GM21381 (cell line): ENCODE data around the gene HYLS1.
A peak's percentile ranks its signal among the peaks of the same experiment; 100 is the strongest.
"Not testable (repeated sequence)": the region's sequence is repeated elsewhere in the genome, so short reads cannot be mapped to it uniquely, and the experiment has no call there.

Experiments used
- ATAC-seq: cut with Tn5 transposase; IDR thresholded peaks from one replicate; pipeline ENCODE4 v1.9.1; 2021; ENCODE audit warnings: mild to moderate bottlenecking, moderate library complexity; ENCODE audit not compliant: unreplicated experiment

Gene HYLS1, protein sequence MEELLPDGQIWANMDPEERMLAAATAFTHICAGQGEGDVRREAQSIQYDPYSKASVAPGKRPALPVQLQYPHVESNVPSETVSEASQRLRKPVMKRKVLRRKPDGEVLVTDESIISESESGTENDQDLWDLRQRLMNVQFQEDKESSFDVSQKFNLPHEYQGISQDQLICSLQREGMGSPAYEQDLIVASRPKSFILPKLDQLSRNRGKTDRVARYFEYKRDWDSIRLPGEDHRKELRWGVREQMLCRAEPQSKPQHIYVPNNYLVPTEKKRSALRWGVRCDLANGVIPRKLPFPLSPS

DNA sequence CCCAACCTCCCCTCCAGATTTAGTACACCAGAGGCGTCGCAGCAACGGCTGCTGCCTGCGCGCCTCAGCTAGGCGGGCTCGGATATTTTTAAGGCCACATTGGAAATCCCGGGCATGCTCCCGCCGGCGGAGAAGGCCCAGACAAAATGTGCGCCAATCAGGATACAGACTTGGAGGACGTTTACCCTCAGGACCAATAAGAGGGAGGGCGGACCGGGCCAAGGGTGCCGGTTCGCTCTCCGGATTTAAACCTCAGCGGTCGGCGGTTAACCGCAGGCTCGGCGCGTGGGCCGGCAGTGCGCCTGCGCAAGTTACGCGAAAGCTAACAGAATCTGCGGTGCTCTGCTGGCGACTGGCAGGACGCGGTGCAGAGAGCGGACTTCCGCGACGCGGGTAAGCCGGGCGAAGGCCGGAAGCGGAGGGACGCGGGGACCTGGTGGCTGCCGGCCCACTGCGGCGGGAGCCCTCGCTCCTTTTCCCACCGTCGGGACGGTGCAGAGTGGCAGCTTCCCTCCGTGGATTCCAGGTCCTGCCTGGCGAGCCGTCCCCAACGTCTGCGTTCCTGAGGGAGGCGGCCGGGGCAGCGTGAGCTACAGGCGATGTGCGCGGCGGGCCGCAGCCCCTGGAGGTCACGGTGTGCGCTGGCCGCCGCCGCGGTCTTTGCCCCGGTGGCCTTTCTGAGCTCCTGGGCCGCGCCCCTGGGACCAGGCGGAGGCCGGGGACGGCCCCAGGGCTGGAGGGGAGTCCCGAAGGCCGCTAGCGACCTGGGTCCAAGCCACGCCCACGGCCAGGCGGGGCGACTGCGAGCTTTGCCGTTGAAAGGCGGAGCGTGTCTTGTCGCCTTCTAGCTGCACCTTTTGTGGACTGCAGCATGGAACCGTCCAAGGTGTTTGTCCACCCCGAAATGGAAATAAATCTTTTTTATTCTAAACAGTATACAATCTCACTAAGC lies at the start of gene HYLS1:
Gene HYLS1 (plus strand): TSS at position 296 of the 952 bp plus-strand sequence. CDS start 11,701 bp downstream, outside the sequence.
- peak; percentile 83 for ATAC-seq

DNA sequence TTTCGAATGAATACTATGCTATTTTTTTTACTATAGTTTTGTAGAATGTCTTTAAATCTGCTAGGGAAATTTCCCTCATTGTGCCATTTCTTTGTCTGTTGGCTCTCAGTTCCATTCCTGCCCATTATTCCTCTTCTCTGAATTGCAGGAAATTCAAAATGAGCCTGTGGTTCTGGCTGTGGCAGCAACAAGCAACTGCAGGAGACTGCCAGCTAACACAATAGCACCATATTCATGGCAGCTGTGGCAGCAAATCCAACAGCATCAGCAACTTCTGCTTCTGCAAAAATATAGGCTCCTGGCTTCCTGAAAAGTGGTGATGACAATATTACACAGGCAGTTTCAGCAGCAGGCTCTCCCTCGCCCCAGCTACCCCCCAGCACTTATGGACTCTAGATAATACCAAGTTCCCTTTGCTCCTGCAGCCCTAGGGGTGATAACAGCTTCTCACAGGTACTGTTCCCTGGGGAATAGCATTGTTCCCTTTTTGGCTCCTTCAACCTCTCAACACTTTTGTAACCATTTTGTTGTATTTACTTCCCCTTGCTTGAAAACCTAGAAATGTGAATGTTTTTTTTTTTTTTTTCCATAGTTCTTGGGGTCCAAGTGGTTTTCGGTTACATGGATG lies 45.0 kb upstream of the HYLS1 start:
- ATAC-seq, result no peak

DNA sequence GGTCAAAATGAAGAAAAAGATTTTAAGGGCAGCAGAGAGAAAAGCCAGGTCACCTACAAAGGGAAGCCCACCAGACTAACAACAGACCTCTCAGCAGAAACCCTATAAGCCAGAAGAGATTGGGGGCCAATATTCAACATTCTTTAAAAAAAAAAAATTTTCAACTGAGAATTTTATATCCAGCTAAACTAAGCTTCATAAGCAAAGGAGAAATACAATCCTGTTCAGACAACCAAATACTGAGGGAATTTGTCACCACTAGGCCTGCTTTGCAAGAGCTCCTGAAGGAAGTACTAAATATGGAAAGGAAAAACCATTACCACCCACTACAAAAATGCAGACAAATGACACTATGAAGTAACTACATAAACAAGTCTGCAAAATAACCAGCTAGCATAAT lies 41.3 kb upstream of the HYLS1 start:
- no peak for ATAC-seq

DNA sequence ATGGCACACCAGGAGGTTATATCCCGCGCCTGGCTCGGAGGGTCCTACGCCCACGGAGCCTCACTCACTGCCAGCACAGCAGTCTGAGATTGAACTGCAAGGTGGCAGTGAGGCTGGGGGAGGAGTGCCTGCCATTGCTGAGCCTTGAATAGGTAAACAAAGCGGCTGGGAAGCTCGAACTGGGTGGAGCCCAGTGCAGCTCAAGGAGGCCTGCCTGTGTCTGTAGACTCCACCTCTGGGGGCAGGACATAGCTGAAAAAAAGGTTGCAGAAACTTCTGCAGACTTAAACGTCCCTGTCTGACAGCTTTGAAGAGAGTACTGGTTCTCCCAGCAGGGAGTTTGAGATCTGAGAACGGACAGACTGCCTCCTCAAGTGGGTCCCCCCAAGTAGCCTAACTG lies 29.8 kb upstream of the HYLS1 start:
- ATAC-seq, result not testable (repeated sequence)

DNA sequence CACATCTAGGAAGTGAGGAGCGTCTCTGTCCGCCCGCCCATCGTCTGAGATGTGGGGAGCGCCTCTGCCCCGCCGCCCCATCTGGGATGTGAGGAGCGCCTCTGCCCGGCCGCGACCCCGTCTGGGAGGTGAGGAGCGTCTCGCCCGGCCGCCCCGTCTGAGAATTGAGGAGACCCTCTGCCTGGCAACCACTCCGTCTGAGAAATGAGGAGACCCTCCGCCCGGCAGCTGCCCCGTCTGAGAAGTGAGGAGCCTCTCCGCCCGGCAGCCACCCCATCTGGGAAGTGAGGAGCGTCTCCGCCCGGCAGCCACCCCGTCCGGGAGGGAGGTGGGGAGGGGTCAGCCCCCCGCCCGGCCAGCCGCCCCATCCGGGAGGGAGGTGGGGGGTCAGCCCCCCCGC lies 24.7 kb upstream of the HYLS1 start:
- not testable (repeated sequence) for ATAC-seq

DNA sequence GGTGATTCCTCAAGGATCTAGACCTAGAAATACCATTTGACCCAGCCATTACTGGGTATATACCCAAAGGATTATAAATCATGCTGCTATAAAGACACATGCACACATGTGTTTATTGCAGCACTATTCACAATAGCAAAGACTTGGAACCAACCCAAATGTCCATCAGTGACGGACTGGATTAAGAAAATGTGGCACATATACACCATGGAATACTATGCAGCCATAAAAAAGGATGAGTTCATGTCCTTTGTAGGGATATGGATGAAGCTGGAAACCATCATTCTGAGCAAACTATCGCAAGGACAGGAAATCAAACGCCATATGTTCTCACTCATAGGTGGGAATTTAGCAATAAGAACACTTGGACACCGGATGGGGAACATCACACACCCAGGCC lies 22.1 kb upstream of the HYLS1 start:
- ATAC-seq, result not testable (repeated sequence)

DNA sequence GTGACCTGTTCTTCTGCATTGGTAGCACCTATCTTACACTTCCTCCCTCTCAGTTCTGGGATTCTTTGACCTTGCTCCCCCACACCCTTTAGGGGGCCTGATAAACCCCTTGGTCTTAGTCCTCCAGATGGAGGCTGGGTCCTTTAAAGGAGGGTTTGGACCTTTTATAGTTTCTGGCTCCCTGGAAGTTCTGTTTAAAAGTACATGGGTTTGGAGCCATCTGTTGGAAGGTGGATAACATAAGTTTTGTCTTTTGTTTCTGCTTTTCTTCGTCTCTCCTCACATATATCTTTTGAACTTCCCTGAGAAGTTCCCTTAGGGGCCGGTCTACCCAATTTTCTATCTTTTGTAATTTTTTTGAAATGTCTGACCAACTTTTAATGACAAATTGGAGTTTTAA lies 17.9 kb upstream of the HYLS1 start:
- ATAC-seq, result no peak

DNA sequence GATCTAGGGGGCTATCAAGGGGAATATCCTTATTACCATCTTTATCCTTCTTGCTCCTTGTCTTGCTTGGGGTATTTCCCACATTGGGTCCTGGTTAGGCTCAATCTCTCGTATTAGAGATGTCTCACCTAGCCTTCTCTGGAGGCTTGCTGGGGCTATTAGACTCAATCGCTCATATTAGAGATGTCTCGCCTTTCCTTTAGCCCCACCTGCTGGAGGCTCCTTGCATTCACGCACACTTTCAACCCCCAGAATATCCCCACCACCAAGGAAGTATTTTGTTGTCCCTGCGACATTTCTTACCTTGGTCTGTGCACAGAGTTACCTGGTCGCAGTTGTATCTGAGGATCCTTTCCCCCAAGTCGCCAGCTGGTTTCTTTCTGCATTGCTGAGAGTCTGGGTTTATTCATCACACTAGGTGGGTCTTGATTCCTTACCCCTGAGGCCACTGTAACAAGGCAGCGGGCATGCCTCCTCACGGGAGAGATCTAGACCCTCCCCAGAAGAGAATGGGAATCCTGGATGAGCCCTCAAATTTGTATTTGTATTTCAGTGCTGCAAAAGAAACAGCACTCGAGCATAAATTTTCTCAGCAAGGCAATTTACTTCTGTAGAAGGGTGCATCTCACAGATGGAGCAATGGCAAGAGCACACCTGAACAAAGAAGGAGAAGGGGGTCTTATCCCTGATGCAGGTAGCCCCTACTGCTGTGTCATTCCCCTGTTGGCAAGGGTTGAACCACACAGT lies 15.9 kb upstream of the HYLS1 start:
- no peak for ATAC-seq

DNA sequence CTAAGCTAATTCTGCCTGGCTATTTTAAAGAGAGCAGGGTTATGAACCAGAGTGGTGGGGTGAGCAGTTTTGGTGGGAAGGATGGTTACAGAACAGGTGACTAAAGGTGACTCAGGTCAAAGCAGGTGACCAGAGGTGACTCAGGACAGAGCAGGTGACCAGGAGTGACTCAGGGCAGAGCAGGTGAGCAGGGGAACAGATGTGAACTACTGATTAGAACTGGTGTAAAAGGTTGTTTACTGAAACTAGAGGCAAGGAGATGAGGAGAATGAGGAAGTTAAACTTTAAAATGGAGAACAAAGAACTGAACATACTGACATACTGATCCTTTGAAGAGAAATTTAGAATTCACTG lies 15.4 kb upstream of the HYLS1 start:
- no peak for ATAC-seq

DNA sequence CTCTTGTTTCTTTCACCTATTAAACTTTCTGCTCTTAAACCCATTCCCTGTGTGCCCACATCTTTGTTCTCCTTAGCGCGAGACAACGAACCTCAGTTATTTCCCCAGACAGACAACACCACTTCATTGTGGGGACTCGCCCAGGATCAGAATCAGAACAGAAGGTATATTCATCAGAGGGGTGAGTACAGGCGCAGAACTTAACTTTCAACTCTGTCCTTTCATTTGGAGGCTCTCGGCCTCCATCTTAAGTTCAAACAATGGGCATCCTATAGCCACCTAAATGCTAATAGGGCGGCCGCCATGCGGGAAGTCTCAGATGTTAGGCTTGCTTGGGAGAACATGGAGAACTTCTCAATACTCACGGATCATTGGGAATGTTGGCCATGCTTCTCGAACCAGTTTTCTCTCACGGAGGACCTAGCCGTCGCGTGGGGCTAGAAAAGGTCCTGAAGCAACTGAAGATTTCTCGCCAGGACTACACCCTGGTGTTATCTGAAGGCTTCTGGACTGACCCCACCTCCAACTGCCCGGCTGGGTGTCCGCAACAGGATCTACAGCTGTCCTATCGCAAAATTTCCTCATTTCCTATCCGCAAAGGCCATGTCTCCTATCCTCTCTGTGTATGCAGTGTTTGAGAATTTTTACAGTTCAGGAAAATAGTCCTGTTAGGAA lies 13.4 kb upstream of the HYLS1 start:
- no peak for ATAC-seq

DNA sequence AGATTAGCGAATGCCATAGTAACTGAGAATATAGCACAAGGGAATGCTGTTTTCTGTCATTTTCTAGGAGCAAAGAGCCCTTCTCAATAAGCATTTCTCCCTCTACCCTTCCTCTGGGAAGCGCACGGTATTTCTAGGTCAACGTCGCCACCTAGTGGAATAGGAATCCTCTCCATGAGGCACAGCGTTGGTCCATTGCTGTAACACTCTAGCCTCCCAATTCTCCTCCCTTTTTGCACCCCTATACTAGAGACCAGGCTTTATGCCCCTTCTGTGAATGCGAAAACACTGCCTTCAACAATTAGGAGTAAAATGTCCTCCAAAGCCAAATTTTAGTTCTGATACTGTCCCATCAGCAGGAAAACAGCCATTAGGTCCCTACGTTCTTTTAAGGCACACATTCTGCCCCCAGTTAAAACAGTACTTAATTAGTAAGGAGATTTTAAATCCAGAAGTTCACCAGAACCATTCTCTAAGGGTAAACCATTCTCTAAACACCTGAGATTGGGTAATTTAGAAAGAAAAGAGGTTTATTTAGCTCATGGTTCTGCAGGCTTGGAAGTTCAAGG lies 12.8 kb upstream of the HYLS1 start:
- ATAC-seq, result peak; percentile 78

DNA sequence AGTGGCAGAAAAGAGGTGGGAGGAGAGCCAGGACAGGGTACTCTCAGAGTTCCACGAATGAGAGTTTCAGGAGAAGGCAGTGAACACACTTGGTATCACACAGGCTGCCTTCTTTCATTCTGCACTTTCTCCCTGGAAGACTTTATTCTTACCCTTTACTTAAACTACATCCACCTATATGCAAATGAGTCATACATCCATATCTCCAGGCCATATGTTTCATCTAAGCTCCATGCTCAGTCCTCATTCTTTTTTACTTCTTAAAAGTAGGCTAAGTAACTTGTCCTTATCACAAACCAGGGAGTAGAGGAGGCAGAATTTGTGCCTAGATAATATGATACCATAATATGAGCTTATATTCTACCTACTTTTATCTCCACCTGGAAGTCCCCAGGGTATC lies 6.2 kb upstream of the HYLS1 start:
- ATAC-seq, result no peak

DNA sequence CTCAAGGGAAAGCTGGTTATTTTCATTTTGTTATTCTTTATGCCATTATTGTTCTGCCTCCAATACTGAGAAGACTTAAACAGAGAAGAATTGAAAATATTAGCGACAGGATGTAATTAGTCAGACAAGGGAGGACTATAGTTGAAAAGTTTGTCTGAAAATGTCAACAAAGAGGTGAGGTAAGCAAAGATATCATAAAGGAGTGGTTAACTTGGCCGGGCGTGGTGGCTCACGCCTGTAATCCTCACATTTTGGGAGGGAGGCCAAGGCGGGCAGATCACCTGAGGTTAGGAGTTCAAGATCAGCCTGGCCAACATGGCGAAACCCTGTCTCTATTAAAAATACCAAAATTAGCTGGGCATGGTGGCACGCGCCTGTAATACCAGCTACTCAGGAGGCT lies 4.1 kb upstream of the HYLS1 start:
- no peak for ATAC-seq

DNA sequence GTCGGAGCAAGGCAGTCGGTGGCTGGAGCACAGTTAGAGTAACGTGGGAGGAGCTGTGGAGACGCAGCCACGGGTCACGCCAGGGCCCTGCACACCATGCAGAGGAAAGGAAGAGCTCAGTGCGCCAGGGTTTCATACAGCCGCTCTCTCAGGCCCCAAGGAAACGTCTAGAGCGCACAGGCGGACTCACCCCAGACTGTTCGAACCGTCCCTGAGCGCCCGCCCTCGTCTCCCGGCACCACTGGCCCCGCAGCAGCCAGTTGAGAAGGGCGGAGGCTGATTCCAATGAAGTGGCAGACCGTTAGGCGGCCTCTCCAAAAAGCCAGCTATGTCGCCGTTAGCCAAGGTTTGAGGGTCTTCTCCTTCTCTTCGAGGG lies 483 bp upstream of the HYLS1 start:
- ATAC-seq, result peak; percentile 27

DNA sequence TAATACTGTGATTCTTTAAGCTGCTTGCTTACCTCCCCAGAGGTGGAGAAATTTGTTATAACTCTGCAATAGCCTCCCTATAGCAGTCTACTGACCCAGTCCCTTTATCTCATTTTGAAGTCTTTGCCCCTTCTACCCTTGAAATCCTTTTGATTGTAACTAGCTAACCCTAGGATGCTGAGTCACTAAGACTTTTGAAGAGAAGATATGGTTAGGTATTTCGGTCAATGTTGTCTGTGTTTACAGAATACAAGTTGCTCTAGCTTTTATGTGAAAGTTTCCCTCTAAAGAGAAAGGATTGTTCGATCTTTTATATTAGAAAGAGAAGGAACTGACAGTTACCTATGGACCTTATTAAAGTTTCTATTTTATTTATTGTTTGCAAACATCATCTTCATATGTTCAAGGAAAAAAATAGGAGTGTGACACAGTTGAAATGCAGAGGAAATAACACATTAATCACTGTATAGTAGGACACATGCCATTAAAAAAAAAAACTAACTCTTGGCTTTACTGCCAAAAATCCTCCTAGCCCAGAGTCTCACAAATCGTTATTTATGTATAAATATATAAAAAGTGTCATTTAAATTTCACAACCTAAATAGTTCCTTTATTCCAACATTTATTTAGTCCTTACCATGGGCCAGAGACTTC lies 3.1 kb downstream of the HYLS1 start:
- ATAC-seq, result no peak

DNA sequence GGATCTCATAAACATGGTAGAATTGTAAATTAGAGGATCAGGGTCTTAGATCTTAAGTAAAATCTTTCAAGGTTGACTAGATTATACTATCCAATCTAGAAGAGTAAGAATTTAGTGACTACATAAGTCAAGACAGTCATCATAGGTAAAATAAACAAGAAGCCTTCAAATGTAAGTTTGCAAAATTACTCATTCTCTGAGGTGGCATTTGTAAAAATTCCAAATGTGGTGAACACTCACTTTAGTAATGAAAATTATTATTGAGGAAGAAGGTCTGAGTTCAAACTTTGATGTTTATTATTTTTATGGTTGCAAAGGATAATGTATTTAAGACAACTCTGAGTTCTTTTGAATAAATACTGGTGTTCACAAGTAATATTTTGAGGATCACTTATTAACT lies 4.6 kb downstream of the HYLS1 start:
- ATAC-seq, result no peak

DNA sequence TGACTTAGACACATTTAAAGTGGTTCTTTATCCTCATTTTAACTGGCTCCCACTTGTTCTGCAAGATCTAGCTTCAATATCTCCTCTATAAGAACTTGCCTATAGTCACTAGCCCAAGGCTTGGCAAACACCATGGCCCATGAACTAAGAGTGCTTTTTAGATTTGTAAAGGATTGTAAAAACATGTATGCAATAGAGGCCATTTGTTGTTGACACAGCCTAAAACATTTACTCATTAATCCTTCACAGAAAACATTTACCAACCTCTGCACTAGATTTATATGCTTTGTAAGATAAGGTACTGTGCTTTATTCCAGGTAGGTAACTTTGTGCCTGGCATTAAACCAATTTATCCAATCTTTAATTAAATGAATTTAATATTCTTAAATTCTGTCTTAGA lies 5.5 kb downstream of the HYLS1 start:
- ATAC-seq, result no peak

DNA sequence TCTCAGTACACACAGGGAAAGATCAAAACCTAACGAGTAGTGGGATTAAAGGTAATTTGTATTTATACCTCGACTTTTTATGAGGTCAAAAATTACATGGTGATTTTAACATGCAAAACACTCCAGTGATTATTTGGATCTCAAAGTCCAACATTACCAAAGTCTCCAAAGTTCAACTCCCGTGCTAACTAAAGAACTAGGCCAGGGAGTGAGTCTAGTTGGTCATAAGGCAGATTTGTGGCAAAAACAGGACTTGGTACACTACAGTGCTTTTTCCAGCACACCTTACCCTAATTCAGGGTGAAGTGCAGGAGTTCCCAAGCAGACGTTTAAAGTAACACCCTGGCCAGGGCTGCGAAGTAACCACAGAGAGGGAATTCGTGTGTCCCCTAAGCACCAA lies 14.4 kb downstream of the HYLS1 start:
- ATAC-seq, result no peak

DNA sequence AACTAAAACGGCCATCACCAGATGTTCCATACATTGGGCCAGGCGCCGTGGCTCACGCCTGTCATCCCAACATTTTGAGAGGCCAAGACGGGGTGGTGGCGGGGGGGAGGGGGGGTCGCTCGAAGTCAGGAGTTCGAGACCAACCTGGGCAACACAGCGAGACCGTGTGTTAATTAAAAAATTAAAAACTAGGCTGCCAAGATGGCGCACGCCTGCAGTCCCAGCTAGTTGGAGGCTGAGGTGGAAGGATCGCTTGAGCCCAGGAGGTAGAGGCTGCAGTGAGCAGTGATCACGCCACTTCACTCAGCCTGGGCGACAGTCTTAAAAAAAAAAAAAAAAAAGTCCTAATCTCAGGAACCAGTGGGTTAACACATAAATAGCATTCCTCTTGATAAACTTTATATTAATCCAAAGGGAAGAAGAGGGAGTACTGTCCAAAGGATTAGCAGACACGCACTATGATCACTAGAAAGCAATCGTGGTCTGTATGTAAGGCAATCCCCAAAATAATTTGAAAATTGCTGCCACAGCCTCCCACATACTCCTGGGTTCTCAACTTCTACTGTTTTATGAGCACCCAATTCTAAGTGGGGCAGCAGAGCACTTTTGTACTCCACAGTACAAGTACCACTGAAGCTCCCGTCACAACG lies 14.9 kb downstream of the HYLS1 start:
- ATAC-seq, result no peak
